ENCODE data around the gene IFT74.

DNA sequence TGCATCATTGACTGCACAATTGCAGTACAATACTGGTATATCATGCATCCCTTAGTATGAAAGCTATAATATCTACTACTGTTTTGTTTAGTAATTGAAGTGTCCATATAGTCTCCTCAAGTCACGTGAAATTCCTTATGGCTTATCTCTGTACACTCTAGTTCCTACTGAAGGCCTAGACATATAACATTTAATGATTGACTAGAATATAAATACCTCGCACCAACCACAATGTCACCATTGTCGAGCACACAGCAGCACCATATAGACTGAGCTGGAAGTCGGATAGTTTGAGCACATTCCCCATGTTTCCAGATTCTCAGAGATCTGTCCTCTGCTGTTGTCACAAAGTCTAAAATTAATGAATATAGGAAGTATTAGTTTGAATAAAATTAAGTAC, 30.6 kb upstream of the IFT74 start:
- TF ChIP-seq ELF4 (IDR thresholded peaks at IDR 0.05) = no peak
- TF ChIP-seq FOXM1 (IDR thresholded peaks at IDR 0.05; ENCODE audit: borderline replicate concordance) = no peak
- TF ChIP-seq SUZ12 (IDR thresholded peaks at IDR 0.05) = no peak
- TF ChIP-seq ZNF384 (IDR thresholded peaks at IDR 0.05) = no peak
- no peak for TF ChIP-seq HDGF (IDR thresholded peaks at IDR 0.05; ENCODE audit: borderline replicate concordance)

Data from HEK293T (cell line).